Neural progenitor cell (in vitro differentiated cells): Measurements from ENCODE around the gene LIMS2.

Experiments
- EZH2 ChIP-seq: fragments of 200-600 bp; sonication (generic); IDR thresholded peaks from 2 replicates; pipeline ENCODE4 v1.6.1; 2017; ENCODE audit warnings: antibody characterized with exemption, mild to moderate bottlenecking, moderate library complexity
- EZH2phosphoT487 ChIP-seq: fragments of 200-600 bp; sonication (generic); IDR thresholded peaks from 2 replicates; pipeline ENCODE4 v1.6.1; 2017; ENCODE audit warnings: antibody characterized with exemption

- TF ChIP-seq EZH2 = no peak
- no peak for TF ChIP-seq EZH2phosphoT487
Measured at GRCh38 chr2:127645026-127645394, 30.3 kb downstream of the LIMS2 start.
